Neural crest cell (in vitro differentiated cells): ENCODE data around the gene ADD1. TPM values are rescaled to one million over a fixed set of nuclear protein-coding genes. Genes with fewer than 3 reads are reported as not detected.

ENCODE experiments used
- DNase-seq: peaks from one replicate; pipeline ENCODE4 v3.0.0; 2021; ENCODE audit warnings: low read depth, mixed read lengths, low spot score
- H3K27ac Mint-ChIP-seq: one replicate; pipeline ENCODE4 v1.8.0; 2021; ENCODE audit warnings: mild to moderate bottlenecking, mixed read lengths; ENCODE audit not compliant: unreplicated experiment
- H3K27me3 Mint-ChIP-seq: 2 replicates; pipeline ENCODE4 v1.8.0; 2021; ENCODE audit warnings: low read depth, mild to moderate bottlenecking, mixed read lengths
- H3K36me3 Mint-ChIP-seq: 2 replicates; pipeline ENCODE4 v1.8.0; 2021; ENCODE audit warnings: low read depth, mild to moderate bottlenecking, mixed read lengths
- H3K4me1 Mint-ChIP-seq: 2 replicates; pipeline ENCODE4 v1.8.0; 2021; ENCODE audit warnings: mixed read lengths
- H3K4me3 Mint-ChIP-seq: one replicate; pipeline ENCODE4 v1.8.0; 2021; ENCODE audit warnings: mild to moderate bottlenecking, mixed read lengths
- H3K9me3 Mint-ChIP-seq: 2 replicates; pipeline ENCODE4 v1.8.0; 2021; ENCODE audit warnings: mixed read lengths
- CTCF ChIP-seq: fragments of 200-600 bp; sonication (generic); conservative IDR thresholded peaks from 2 replicates; pipeline ENCODE4 v1.5.0; 2021; ENCODE audit warnings: antibody characterized with exemption, mild to moderate bottlenecking
- total RNA-seq: library from RNA; stranded (reverse); gene quantifications from 2 replicates; pipeline ENCODE4 v1.2.1, GENCODE V29; 2021

Gene ADD1
- total RNA-seq, 1 donor from 2014 or later, result 230 TPM

- peaks cover 6% of the 10 kb centered on the region for H3K36me3 Mint-ChIP-seq
- peak overlapping the region; percentile 21 for H3K27ac Mint-ChIP-seq
- no peak for TF ChIP-seq CTCF
- no peak overlapping the region for H3K4me3 Mint-ChIP-seq
- no peaks in the 10 kb centered on the region for H3K27me3 Mint-ChIP-seq
- H3K4me1 Mint-ChIP-seq, result peaks cover 19% of the 10 kb centered on the region
- no peak for DNase-seq
- H3K9me3 Mint-ChIP-seq, result peaks cover 6% of the 10 kb centered on the region
Measured at GRCh38 chr4:2839060-2839459, 4.6 kb upstream of the ADD1 start.

GRCh38 chr4:2842687-2843262 lies 869 bp upstream of the ADD1 start:
- H3K27ac Mint-ChIP-seq, result peak overlapping the region; percentile 80
- no peak for DNase-seq

GRCh38 chr4:2843941-2844584 lies 419 bp downstream of the ADD1 start:
- Mint-ChIP-seq H3K27me3 (no peaks in the 10 kb centered on the region), H3K4me1 (peaks cover 28% of the 10 kb centered on the region), H3K9me3 (peaks cover 6% of the 10 kb centered on the region), H3K36me3 (peaks cover 6% of the 10 kb centered on the region), H3K4me3 (peak overlapping the region; percentile 90), H3K27ac (peak overlapping the region; percentile 78)
- TF ChIP-seq CTCF, result no peak
- DNase-seq, result peak; percentile 43

More at GRCh38 chr4:2842687-2843262, 869 bp upstream of the ADD1 start:
- Mint-ChIP-seq H3K9me3 (peaks cover 6% of the 10 kb centered on the region), H3K36me3 (peaks cover 6% of the 10 kb centered on the region), H3K4me1 (peaks cover 38% of the 10 kb centered on the region), H3K27me3 (no peaks in the 10 kb centered on the region), H3K4me3 (peak overlapping the region; percentile 80)
- TF ChIP-seq CTCF, result no peak

GRCh38 chr4:2846172-2846571 lies 2.5 kb downstream of the ADD1 start:
- Mint-ChIP-seq H3K4me1 (peaks cover 42% of the 10 kb centered on the region), H3K27me3 (no peaks in the 10 kb centered on the region), H3K9me3 (no peaks in the 10 kb centered on the region), H3K36me3 (no peaks in the 10 kb centered on the region), H3K4me3 (peak overlapping the region; percentile 90), H3K27ac (no peak overlapping the region)
- no peak for TF ChIP-seq CTCF
- no peak for DNase-seq

- no peak for DNase-seq
- Mint-ChIP-seq H3K36me3 (no peaks in the 10 kb centered on the region), H3K9me3 (no peaks in the 10 kb centered on the region), H3K27me3 (no peaks in the 10 kb centered on the region), H3K4me1 (peaks cover 49% of the 10 kb centered on the region), H3K4me3 (peak overlapping the region; percentile 65), H3K27ac (no peak overlapping the region)
- no peak for TF ChIP-seq CTCF
Measured at GRCh38 chr4:2847302-2847871, 3.7 kb downstream of the ADD1 start.
